Right cardiac atrium (tissue), 5 donors: ENCODE data around the gene TENT5A. TPM values are rescaled to one million over a fixed set of nuclear protein-coding genes. Genes with fewer than 3 reads are reported as not detected.

Source experiments
- ATAC-seq, 2 donors: fragments of 200-7000 bp; cut with Tn5 transposase; one replicate each; pipeline versions ENCODE4 v1.8.0 to v1.9.1; 2020; ENCODE audit warnings: moderate library complexity in 2 of 2, mild to moderate bottlenecking in 1 of 2
- DNase-seq, 3 donors: peaks; one replicate each; pipeline ENCODE4 v3.0.0-alpha.2; 2020
- H3K27ac ChIP-seq: one replicate; pipeline ENCODE4 v1.5.1; 2013; ENCODE audit warnings: mild to moderate bottlenecking, low read length, control low read depth, moderate library complexity
- H3K27me3 ChIP-seq: one replicate; pipeline ENCODE4 v1.6.1; 2013; ENCODE audit not compliant: control insufficient read depth, insufficient read depth
- H3K4me1 ChIP-seq: one replicate; pipeline ENCODE4 v1.6.1; 2013; ENCODE audit warnings: low read length; ENCODE audit not compliant: control insufficient read depth, insufficient read depth
- H3K4me3 ChIP-seq: one replicate; pipeline ENCODE4 v1.5.1; 2013; ENCODE audit warnings: low read length, control low read depth
- H3K9me3 ChIP-seq: one replicate; pipeline ENCODE4 v1.6.1; 2013; ENCODE audit warnings: low read length; ENCODE audit not compliant: control insufficient read depth
- WGBS: extraction: QIAGEN DNeasy Blood & Tissue Kit; methylation state at CpG from one replicate; pipeline ENCODE4 v1.1.7; 2013; 5-methylcytosine and 5-hydroxymethylcytosine counted together
- intact Hi-C, 4 donors: fragments of 100-400 bp; cut with DNase I; formaldehyde crosslinking; loops; one replicate each; pipeline versions ENCODE4 v1.11.0 to v1.14.0; 2022 to 2023
- long read RNA-seq, 4 donors: library from polyadenylated mRNA; unstranded; transcript quantifications; one replicate each; pipeline ENCODE4 v2.0.0, GENCODE V29; 2020 to 2021
- polyA plus RNA-seq: library from polyadenylated mRNA; stranded (reverse); fragments of 200-250 nt; gene quantifications from one replicate; pipeline ENCODE4 v1.2.3, GENCODE V29; 2013
- total RNA-seq, 4 donors: library from RNA; stranded (reverse); fragmentation: NEBNext Ultra II Directional; extraction: Animal tissue kit (Norgen Biotek cat#: 25700); gene quantifications; one replicate each; pipeline ENCODE4 v1.2.1, GENCODE V29; 2021
- donor health status: healthy with polysubstance abuse.
- donor health status: DM: no; HTN: yes; CAD: no.
- donor health status: DM: no; HTN: no; CAD: no.
- donor health status: DM: no; HTN: yes; CAD: no; lungs with severe emphysema.
- donor health status: DM: yes; HTN: yes; CAD: no.

TENT5A gene
- 10 to 100 TPM; 31.5 to 38.2 (median 35.5) TPM for total RNA-seq
- 14.6 TPM for polyA plus RNA-seq
- long read RNA-seq, donor 1, full-length matches to known transcripts, result 75 of 101 reads
- long read RNA-seq, donor 1, partial matches to known transcripts, result 16 of 101 reads
- long read RNA-seq, donor 1, other reads (novel, unspliced or antisense), result 10 of 101 reads
- long read RNA-seq, donor 2, full-length matches to known transcripts, result 43 of 53 reads
- long read RNA-seq, donor 2, partial matches to known transcripts, result 4 of 53 reads
- long read RNA-seq, donor 2, other reads (novel, unspliced or antisense), result 6 of 53 reads
- long read RNA-seq, donor 3, full-length matches to known transcripts, result 368 of 433 reads
- long read RNA-seq, donor 3, partial matches to known transcripts, result 45 of 433 reads
- long read RNA-seq, donor 3, other reads (novel, unspliced or antisense), result 20 of 433 reads
- long read RNA-seq, donor 4, full-length matches to known transcripts, result 31 of 44 reads
- long read RNA-seq, donor 4, partial matches to known transcripts, result 6 of 44 reads
- long read RNA-seq, donor 4, other reads (novel, unspliced or antisense), result 7 of 44 reads

GRCh38 chr6:81752084-81752920 lies at the start of gene TENT5A:
Gene TENT5A, minus strand, starts transcription at chr6:81752681. Its CDS starts 540 bp downstream, at chr6:81752141.
- intact Hi-C loops, result loop anchor here in 3 of 4 donors (5.0 to 10.0 kb wide), 6 partner anchors 142 to 1148 kb away; no protein-coding TSS in a partner anchor
- ATAC-seq, result peak; percentile 92 to 93
- WGBS, result 1% methylated on average over 77 of the region's 77 CpGs
- no peaks in the 10 kb centered on the region for H3K27me3 ChIP-seq
- H3K9me3 ChIP-seq, result no peaks in the 10 kb centered on the region
- peak within 1 kb of the TSS; percentile 98 for H3K27ac ChIP-seq
- no peaks in the 10 kb centered on the region for H3K4me1 ChIP-seq
- H3K4me3 ChIP-seq, result peak within 1 kb of the TSS; percentile 98
- peak; percentile 94 to 98 (median 97) for DNase-seq

GRCh38 chr6:81801489-81801888 lies 49.0 kb upstream of the TENT5A start:
- H3K27me3 ChIP-seq, result no peaks in the 10 kb centered on the region
- DNase-seq (no peak), ATAC-seq (no peak)
- H3K4me3 ChIP-seq, result no peak overlapping the region
- 90% methylated on average over 3 of the region's 3 CpGs for WGBS
- H3K9me3 ChIP-seq, result no peaks in the 10 kb centered on the region
- H3K27ac ChIP-seq, result no peak overlapping the region
- intact Hi-C loops, result no loop called here
- H3K4me1 ChIP-seq, result no peaks in the 10 kb centered on the region

- H3K4me1 ChIP-seq, result no peaks in the 10 kb centered on the region
- H3K9me3 ChIP-seq, result no peaks in the 10 kb centered on the region
- H3K27ac ChIP-seq, result no peak overlapping the region
- ATAC-seq (no peak), DNase-seq (no peak)
- WGBS, result 82% methylated on average over 3 of the region's 3 CpGs
- no peaks in the 10 kb centered on the region for H3K27me3 ChIP-seq
- intact Hi-C loops, result no loop called here
- H3K4me3 ChIP-seq, result no peak overlapping the region
Measured at GRCh38 chr6:81800666-81801065, 48.2 kb upstream of the TENT5A start.

DNA sequence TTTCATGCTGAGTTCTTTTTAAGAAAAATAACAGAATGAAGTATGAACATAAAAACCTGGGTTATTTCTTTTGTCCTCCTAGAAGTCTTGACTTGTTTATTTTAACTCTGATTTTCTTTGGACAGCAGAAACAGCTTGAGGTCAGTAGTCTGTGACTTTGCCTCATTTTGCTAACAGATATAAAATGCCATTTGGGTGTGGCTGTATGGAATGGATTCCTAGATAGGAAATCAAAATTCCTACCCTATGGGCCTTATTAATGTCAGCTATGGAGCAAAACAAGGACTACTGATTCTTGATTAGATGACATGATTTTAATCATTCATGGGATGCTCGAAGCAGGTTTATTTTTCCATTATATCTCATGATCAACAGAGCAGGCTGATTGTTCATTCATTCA lies 46.8 kb upstream of the TENT5A start:
- Histone ChIP-seq H3K4me1 (no peaks in the 10 kb centered on the region), H3K27me3 (no peaks in the 10 kb centered on the region), H3K9me3 (no peaks in the 10 kb centered on the region), H3K4me3 (no peak overlapping the region), H3K27ac (no peak overlapping the region)
- DNase-seq, result no peak
- 72% methylated on average over 1 of the region's 1 CpG for WGBS
- intact Hi-C loops, result no loop called here
- no peak for ATAC-seq

- 66% methylated on average over 1 of the region's 1 CpG for WGBS
- Histone ChIP-seq H3K27ac (no peak overlapping the region), H3K4me3 (no peak overlapping the region), H3K27me3 (no peaks in the 10 kb centered on the region), H3K9me3 (no peaks in the 10 kb centered on the region), H3K4me1 (no peaks in the 10 kb centered on the region)
- intact Hi-C loops, result no loop called here
- DNase-seq (no peak), ATAC-seq (no peak)
Measured at GRCh38 chr6:81797591-81797990, 45.1 kb upstream of the TENT5A start.

DNA sequence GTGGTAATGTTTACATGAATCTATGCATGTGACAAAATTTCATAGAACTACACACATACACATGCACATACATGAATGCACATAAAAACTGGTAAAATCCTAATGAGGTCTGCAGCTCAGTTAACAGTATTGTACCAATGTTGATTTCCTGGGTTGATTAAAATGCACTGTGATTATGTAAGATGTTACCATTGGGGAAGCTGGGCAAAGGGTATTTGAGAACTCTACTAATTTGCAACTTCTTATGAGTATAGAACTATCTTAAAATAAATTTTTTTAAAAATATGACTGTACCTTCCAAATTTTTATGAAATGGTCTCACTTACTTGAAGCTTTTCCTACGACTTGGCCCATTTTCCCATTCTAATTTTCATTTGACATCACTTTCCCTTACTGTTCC lies 43.4 kb upstream of the TENT5A start:
- ATAC-seq (no peak), DNase-seq (no peak)
- Histone ChIP-seq H3K4me1 (no peaks in the 10 kb centered on the region), H3K9me3 (no peaks in the 10 kb centered on the region), H3K4me3 (no peak overlapping the region), H3K27me3 (no peaks in the 10 kb centered on the region), H3K27ac (no peak overlapping the region)
- intact Hi-C loops, result no loop called here
- WGBS, result 89% methylated on average over 1 of the region's 1 CpG

DNA sequence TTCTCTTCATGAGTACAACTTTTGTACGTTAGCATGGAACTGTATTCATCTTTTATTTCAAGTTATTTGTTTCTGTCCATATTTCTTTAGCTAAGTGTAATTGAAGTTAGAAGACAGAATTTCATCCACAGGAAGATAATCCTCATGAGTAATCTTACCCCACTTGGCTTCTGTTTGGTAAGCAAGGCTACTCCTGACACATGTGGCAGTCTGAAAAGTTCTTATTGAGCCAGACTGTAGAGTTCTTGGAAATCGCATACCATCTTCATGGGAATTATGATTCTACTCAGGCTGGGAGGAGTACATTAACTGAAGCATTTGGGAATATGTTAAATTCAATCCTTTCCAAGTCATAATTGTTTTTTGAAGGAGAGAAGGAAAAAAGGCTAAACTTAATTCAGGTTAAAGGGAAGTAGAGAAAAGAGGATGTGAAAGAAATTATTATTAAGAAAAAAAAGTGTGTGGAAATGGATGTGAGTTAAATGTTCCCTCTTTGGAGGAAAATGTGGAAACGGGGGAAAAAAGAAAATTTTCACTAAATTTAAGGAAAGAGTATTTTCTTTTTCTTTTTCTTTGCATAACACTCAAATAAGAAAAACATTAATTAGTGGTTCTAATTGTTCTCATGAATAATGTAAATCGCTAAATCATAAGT lies 41.5 kb upstream of the TENT5A start:
- H3K4me1 ChIP-seq, result no peaks in the 10 kb centered on the region
- no peaks in the 10 kb centered on the region for H3K9me3 ChIP-seq
- H3K4me3 ChIP-seq, result no peak overlapping the region
- no peaks in the 10 kb centered on the region for H3K27me3 ChIP-seq
- intact Hi-C loops, result no loop called here
- no peak overlapping the region for H3K27ac ChIP-seq
- DNase-seq (no peak), ATAC-seq (no peak)
- WGBS, result 75% methylated on average over 4 of the region's 4 CpGs

DNA sequence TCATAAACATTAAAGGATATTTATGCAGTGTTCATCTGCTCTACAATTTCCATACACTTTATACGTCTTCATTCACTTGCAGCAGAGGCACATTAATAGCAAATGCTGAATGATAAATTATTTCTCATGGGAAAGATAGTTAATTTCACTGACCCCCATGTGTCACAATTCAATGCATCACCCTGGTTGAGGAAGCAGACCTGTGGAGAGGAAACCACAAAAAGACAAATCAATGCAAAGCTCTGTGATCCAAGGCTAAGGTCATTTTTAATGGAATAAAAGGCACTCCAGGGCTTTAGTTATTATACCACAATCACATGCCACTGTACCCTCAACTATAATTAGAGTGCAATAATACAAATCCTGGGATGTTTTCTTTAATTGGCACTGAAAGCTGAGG lies 40.3 kb upstream of the TENT5A start:
- Histone ChIP-seq H3K27ac (no peak overlapping the region), H3K27me3 (no peaks in the 10 kb centered on the region), H3K4me1 (no peaks in the 10 kb centered on the region), H3K9me3 (no peaks in the 10 kb centered on the region), H3K4me3 (no peak overlapping the region)
- intact Hi-C loops, result no loop called here
- ATAC-seq (no peak), DNase-seq (no peak)
- 75% methylated on average over 1 of the region's 1 CpG for WGBS

GRCh38 chr6:81791756-81792155 lies 39.3 kb upstream of the TENT5A start:
- intact Hi-C loops, result no loop called here

DNA sequence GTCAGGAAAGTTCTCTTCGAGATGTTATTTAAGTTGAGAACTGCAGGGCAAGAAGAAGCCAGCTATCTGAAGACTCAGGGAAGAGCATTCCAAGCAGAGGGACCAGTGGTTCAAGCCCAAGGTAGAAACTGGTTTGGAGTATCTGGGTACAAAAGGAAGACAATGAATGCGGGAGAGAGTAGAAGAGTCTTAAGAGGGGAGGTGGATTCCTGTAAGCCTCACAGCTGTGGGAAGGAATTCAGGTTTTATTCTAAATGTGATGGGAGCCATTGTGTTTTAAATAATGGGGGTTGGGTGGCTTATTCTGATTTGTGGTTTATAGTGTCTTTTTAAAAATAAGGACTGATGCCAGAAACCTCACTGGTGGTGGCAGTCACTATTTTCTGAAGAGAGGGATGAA lies 37.6 kb upstream of the TENT5A start:
- no peaks in the 10 kb centered on the region for H3K9me3 ChIP-seq
- no peak overlapping the region for H3K4me3 ChIP-seq
- no peaks in the 10 kb centered on the region for H3K4me1 ChIP-seq
- intact Hi-C loops, result no loop called here
- no peak for DNase-seq
- no peaks in the 10 kb centered on the region for H3K27me3 ChIP-seq
- H3K27ac ChIP-seq, result no peak overlapping the region
- ATAC-seq, result no peak
- WGBS, result 92% methylated on average over 2 of the region's 2 CpGs

More at GRCh38 chr6:81791756-81792155, 39.3 kb upstream of the TENT5A start:
- no peaks in the 10 kb centered on the region for H3K9me3 ChIP-seq
- no peak overlapping the region for H3K4me3 ChIP-seq
- no peaks in the 10 kb centered on the region for H3K27me3 ChIP-seq
- no peak for ATAC-seq
- DNase-seq, result no peak
- 68% methylated on average over 2 of the region's 2 CpGs for WGBS
- no peaks in the 10 kb centered on the region for H3K4me1 ChIP-seq
- no peak overlapping the region for H3K27ac ChIP-seq
